IPS DF 6.9 (cell line): ENCODE results near the gene MYT1.

Source experiments
- DNase-seq: peaks from one replicate; pipeline ENCODE4 v3.0.0-alpha.2; 2013; ENCODE audit warnings: low read depth, low spot score
- H3K27ac ChIP-seq: one replicate; pipeline ENCODE4 v1.5.1; 2013; ENCODE audit warnings: low read length, control low read depth
- H3K27me3 ChIP-seq: 2 replicates; pipeline ENCODE4 v1.6.1; 2013; ENCODE audit warnings: mild to moderate bottlenecking, low read length; ENCODE audit not compliant: control insufficient read depth, insufficient read depth
- H3K36me3 ChIP-seq: 2 replicates; pipeline ENCODE4 v1.6.1; 2013; ENCODE audit warnings: low read length; ENCODE audit not compliant: control insufficient read depth, insufficient read depth
- H3K4me1 ChIP-seq: 2 replicates; pipeline ENCODE4 v1.6.1; 2013; ENCODE audit warnings: low read length; ENCODE audit not compliant: control insufficient read depth, insufficient read depth
- H3K4me3 ChIP-seq: 2 replicates; pipeline ENCODE4 v1.5.1; 2013; ENCODE audit warnings: mild to moderate bottlenecking, low read length
- H3K9me3 ChIP-seq: 2 replicates; pipeline ENCODE4 v1.6.1; 2013; ENCODE audit warnings: low read length, inconsistent platforms; ENCODE audit not compliant: control insufficient read depth, insufficient read depth
- WGBS: extraction: QIAGEN DNeasy Blood & Tissue Kit; methylation state at CpG from one replicate; pipeline ENCODE4 v1.1.7; 2013; ENCODE audit warnings: mixed read lengths, missing lambda C conversion rate; ENCODE audit not compliant: insufficient read length, insufficient coverage; 5-methylcytosine and 5-hydroxymethylcytosine counted together

MYT1 gene

DNA sequence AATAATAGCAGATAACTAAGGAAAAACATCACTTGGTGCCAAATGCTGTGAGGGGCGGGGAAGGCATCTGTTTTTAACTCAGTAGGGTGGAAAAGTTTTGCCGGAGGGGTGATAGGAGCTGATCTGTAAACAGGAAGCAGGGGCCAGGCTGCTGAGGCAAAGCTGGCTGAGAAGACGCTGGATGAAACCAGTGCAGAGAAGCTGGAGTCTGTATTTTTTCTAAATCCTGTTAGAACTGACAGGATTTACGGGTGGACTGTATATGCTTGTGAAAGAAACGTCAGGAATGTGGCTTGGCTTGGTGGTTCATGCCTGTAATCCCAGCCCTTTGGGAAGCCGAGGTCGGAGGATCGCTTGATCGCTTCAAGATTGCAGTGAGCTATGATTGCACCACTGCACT, 96.9 kb downstream of the MYT1 start:
- Histone ChIP-seq H3K36me3 (no peaks in the 10 kb centered on the region), H3K9me3 (no peaks in the 10 kb centered on the region), H3K4me3 (no peak overlapping the region), H3K27me3 (no peaks in the 10 kb centered on the region), H3K27ac (no peak overlapping the region), H3K4me1 (peaks cover 1% of the 10 kb centered on the region; the same call in 1 of the 2 replicates)
- WGBS, result no CpG with 5 or more reads among the region's 9 CpGs
- DNase-seq, result no peak

DNA sequence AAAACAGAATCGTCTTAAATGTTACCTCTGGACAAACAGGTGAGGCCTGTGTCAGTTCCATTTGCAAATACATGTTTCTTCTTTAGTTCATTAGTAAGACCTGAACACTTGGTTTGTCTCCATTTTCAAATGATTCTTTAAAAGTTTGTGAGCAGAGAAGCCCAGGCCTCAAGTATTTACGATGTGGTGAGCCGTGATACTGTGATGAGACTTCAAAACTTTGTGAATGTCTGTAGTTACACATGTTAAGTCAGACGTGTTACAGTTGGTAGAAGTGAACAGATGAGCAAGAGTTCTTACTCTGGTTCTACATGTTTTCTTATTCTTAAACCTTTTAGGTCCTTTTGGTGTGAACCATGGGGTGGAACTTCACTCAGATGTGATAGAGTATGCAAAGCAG, 99.8 kb downstream of the MYT1 start:
- no CpG with 5 or more reads among the region's 4 CpGs for WGBS
- Histone ChIP-seq H3K27ac (no peak overlapping the region), H3K4me3 (no peak overlapping the region), H3K9me3 (no peaks in the 10 kb centered on the region), H3K36me3 (no peaks in the 10 kb centered on the region), H3K27me3 (no peaks in the 10 kb centered on the region), H3K4me1 (no peaks in the 10 kb centered on the region)
- no peak for DNase-seq

DNA sequence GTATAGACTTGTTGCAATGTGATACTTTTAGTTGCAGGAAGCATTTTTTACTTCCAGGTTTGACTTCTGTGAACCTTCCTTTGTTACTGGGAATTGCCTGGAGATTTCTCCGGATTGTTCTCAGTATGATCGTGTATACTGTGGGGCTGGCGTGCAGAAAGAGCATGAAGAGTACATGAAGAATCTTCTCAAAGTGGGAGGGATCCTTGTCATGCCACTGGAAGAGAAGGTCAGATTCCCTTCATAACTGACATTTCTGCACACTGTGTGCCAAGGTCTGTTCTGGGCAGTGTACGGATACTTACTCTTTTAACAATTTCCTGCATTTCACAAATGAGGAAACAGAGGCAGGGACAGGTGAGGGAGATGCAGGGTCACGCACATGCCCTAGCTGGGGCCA, 100.9 kb downstream of the MYT1 start:
- no peak for DNase-seq
- no peak overlapping the region for H3K27ac ChIP-seq
- H3K4me1 ChIP-seq, result no peaks in the 10 kb centered on the region
- no peaks in the 10 kb centered on the region for H3K36me3 ChIP-seq
- H3K4me3 ChIP-seq, result no peak overlapping the region
- no CpG with 5 or more reads among the region's 5 CpGs for WGBS
- no peaks in the 10 kb centered on the region for H3K9me3 ChIP-seq
- no peaks in the 10 kb centered on the region for H3K27me3 ChIP-seq

DNA sequence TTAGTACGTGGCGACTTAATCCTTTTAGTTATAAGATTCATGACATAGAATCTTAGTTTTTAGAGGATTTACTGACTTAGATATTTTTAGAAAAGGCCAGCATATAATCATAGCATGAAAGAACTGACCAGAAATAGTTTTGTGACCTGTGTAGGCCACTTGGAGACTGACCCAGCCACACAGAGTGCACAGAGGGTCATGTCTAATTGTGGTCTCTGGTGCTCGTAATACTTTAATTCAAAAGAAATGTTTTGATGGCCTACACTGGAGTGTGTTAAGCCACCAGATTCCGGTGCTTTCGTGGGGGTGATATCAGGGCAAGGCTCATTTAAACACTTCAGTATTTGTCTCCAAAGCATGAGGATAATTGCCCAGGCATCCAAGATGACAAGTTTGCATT, 102.7 kb downstream of the MYT1 start:
- no peaks in the 10 kb centered on the region for H3K27me3 ChIP-seq
- no peaks in the 10 kb centered on the region for H3K9me3 ChIP-seq
- H3K4me3 ChIP-seq, result no peak overlapping the region
- no peak for DNase-seq
- no CpG with 5 or more reads among the region's 5 CpGs for WGBS
- no peak overlapping the region for H3K27ac ChIP-seq
- H3K36me3 ChIP-seq, result no peaks in the 10 kb centered on the region
- no peaks in the 10 kb centered on the region for H3K4me1 ChIP-seq

DNA sequence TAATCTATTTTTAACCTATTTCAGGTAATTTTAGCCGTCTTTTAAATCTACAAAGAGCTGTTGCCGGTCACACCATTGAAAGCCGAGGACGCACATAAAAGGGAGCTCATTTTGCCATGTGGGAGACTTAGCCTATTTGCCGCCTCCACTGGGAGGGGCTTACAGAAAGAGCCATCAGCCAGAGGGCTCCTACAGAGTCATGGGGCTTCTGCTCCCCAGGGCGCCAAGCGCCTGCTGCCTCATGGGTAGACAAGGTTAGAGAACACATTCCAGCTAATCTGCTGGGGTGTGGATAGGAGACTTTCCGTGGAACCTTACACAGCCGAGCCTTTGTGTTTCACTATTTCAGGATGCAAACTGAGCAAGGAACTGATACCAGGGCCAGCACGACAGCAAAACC, 103.9 kb downstream of the MYT1 start:
- H3K36me3 ChIP-seq, result no peaks in the 10 kb centered on the region
- no peak overlapping the region for H3K4me3 ChIP-seq
- no peaks in the 10 kb centered on the region for H3K9me3 ChIP-seq
- no peaks in the 10 kb centered on the region for H3K27me3 ChIP-seq
- no peak for DNase-seq
- H3K27ac ChIP-seq, result no peak overlapping the region
- no CpG with 5 or more reads among the region's 10 CpGs for WGBS
- no peaks in the 10 kb centered on the region for H3K4me1 ChIP-seq

DNA sequence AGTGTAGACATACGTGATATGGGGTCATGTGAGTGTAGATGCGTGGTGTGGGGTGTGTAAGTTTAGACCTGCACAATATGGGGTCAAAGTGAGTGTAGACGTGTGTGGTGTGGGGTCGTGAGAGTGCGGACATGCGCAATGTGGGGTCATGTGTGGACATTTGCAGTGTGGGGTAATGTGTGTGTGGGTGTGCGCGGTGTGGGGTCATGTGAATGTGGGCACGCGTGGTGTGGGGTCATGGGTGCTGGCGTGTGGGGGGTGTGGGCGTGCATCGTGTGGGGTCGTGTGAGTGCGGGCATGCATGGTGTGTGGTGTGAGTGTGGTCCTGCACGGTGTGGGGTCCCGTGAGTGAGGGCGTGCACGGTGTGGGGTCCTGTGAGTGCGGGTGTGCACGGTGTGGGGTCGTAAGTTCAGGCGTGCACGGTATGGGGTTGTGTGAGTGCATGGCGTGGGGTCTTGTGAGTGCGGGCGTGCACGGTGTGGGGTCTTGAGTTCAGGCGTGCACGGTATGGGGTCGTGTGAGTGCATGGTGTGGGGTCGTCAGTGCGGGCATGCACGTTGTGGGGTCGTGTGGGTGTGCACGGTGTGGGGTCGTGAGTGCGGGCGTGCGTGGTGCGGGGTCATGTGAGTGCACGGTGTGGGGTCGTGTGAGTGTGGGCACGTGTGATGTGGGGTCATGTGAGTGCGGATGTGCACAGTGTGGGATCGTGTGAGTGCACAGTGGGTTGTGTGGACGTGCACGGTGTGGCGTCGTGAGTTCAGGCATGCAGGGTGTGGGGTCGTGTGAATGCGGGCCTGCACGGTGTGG, 105.6 kb downstream of the MYT1 start:
- DNase-seq, result no peak
- H3K9me3 ChIP-seq, result no peaks in the 10 kb centered on the region
- H3K4me3 ChIP-seq, result no peak overlapping the region
- H3K27me3 ChIP-seq, result no peaks in the 10 kb centered on the region
- 0 out of 2 replicates have a peak, but pooled peaks cover 2% of the 10 kb centered on the region for H3K36me3 ChIP-seq
- no peak overlapping the region for H3K27ac ChIP-seq
- WGBS, result over 99% methylated on average over 15 of the region's 53 CpGs
- H3K4me1 ChIP-seq, result no peaks in the 10 kb centered on the region

DNA sequence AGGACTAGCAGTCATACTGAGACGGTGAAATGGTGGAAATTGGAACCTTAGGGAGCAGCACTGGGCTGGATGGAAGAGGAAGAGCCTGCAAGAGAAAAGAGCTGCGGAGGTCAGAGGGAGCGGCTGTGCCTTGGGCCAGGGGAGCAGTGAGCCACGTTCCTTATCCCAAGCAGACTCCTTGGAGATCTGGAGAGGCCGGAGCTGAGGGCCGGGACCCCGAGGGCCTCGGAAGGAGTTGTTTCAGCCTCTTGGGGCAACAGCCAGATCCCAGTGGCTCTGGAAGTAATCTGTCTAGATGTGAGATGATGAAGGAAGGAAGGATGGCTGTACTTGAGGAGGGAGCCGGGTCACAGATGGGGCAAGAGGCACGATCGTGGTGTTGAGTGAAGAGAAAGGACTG, 107.4 kb downstream of the MYT1 start:
- Histone ChIP-seq H3K4me3 (no peak overlapping the region), H3K36me3 (0 out of 2 replicates have a peak, but pooled peaks cover 2% of the 10 kb centered on the region), H3K9me3 (no peaks in the 10 kb centered on the region), H3K4me1 (no peaks in the 10 kb centered on the region), H3K27ac (no peak overlapping the region), H3K27me3 (no peaks in the 10 kb centered on the region)
- no peak for DNase-seq
- WGBS, result no CpG with 5 or more reads among the region's 11 CpGs

DNA sequence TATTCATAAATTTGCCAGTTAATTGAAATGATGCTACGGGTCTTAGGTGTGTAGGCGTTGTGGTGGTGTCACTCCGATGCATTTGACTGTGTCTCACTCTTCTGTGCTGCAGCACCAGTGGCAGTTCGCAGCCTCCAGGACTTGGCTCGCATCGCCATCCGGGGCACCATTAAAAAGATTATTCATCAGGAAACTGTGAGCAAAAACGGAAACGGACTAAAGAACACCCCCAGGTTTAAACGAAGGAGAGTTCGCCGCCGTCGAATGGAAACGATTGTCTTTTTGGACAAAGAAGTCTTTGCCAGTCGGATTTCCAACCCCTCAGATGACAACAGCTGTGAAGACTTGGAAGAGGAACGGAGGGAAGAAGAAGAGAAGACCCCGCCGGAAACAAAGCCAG, 108.9 kb downstream of the MYT1 start:
- DNase-seq, result no peak
- Histone ChIP-seq H3K9me3 (no peaks in the 10 kb centered on the region), H3K4me1 (no peaks in the 10 kb centered on the region), H3K36me3 (0 out of 2 replicates have a peak, but pooled peaks cover 2% of the 10 kb centered on the region), H3K27me3 (no peaks in the 10 kb centered on the region), H3K4me3 (no peak overlapping the region), H3K27ac (no peak overlapping the region)
- no CpG with 5 or more reads among the region's 19 CpGs for WGBS

DNA sequence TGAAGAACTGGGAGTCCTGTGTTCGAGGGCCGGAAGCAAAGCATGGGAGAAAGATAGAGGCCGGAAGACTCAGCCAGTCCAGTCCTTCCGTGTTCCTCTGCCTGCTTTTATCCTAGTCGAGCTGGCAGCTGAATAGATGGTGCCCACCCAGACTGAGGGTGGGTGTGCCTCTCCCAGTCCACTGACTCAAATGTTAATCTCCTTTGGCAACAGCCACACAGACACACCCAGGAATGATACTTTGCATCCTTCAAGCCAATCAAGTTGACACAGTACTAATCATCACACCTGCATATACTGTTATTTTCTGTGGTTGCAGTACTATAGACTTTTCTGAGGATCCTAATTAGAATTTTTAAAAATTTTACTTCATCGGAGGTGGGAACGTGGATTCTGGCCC, 112.6 kb downstream of the MYT1 start:
- Histone ChIP-seq H3K4me1 (no peaks in the 10 kb centered on the region), H3K4me3 (no peak overlapping the region), H3K27me3 (no peaks in the 10 kb centered on the region), H3K27ac (no peak overlapping the region), H3K36me3 (0 out of 2 replicates have a peak, but pooled peaks cover 2% of the 10 kb centered on the region), H3K9me3 (no peaks in the 10 kb centered on the region)
- DNase-seq, result no peak
- no CpG with 5 or more reads among the region's 7 CpGs for WGBS

DNA sequence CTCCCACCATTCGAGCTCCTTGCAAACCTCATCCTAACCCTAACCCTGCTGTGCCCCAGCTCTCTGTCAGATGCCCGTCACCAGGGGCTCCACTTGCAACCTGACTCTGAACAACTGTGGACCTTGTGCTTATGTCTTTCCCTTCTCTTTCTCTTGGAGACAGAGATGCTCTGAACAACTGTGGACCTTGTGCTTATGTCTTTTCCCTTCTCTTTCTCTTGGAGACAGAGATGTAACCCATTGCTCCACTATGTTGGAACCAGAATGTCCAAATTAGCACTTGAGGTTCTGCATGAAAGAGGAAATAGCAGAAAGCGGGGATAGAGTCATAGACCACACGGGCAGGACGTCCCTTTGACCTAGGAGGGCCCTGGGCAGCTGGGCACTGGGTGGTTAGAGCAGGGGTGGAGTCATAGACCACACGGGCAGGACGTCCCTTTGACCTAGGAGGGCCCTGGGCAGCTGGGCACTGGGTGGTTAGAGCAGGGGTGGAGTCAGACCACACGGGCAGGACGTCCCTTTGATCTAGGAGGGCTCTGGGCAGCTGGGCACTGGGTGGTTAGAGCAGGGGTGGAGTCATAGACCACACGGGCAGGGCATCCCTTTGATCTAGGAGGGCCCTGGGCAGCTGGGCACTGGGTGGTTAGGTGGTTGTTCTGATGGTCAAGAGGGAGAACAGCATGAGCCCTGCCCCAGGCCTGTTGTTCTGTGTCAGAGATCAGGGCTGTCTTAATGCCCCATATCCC, 113.5 kb downstream of the MYT1 start:
- no CpG with 5 or more reads among the region's 10 CpGs for WGBS
- Histone ChIP-seq H3K27me3 (no peaks in the 10 kb centered on the region), H3K4me1 (no peaks in the 10 kb centered on the region), H3K4me3 (no peak overlapping the region), H3K27ac (no peak overlapping the region), H3K9me3 (no peaks in the 10 kb centered on the region), H3K36me3 (0 out of 2 replicates have a peak, but pooled peaks cover 2% of the 10 kb centered on the region)
- DNase-seq, result no peak
